ENCODE data around the gene SEZ6.

- TF ChIP-seq POLR2AphosphoS5 (IDR thresholded peaks at IDR 0.05) (no peak), CTCF (IDR thresholded peaks at IDR 0.05) (no peak), EP300 (IDR thresholded peaks at IDR 0.05) (no peak)
Observed at GRCh38 chr17:28956112-28956511, 49.7 kb downstream of the SEZ6 start.

Measured in esophagus muscularis mucosa (tissue), 4 donors.